BLaER1 treated with 17β-estradiol and CSF1 and Interleukin-3, amounts not matched to agents 10 nM and 100 nM (cell line): Measurements from ENCODE around the gene TAF11L6.
"Not testable (repeated sequence)": the region's sequence is repeated elsewhere in the genome, so short reads cannot be mapped to it uniquely, and the experiment has no call there.

ENCODE experiments used
- H3K27ac ChIP-seq, 11 experiments: shearing (Covaris generic); formaldehyde crosslinking; 2 replicates each; pipeline ENCODE4 v1.8.1; 2022
- H3K27me3 ChIP-seq, 11 experiments: shearing (Covaris generic); formaldehyde crosslinking; 2 replicates each; pipeline ENCODE4 v1.8.1; 2022
- H3K36me3 ChIP-seq, 11 experiments: shearing (Covaris generic); formaldehyde crosslinking; 2 replicates each; pipeline ENCODE4 v1.8.1; 2022
- H3K4me1 ChIP-seq, 10 experiments: shearing (Covaris generic); formaldehyde crosslinking; 2 replicates each; pipeline ENCODE4 v1.8.1; 2022
- H3K4me2 ChIP-seq, 11 experiments: shearing (Covaris generic); formaldehyde crosslinking; 2 replicates each; pipeline ENCODE4 v1.8.1; 2022
- H3K4me3 ChIP-seq, 10 experiments: shearing (Covaris generic); formaldehyde crosslinking; 2 replicates each; pipeline ENCODE4 v1.8.1; 2022
- H3K9ac ChIP-seq, 11 experiments: shearing (Covaris generic); formaldehyde crosslinking; 2 replicates each; pipeline ENCODE4 v1.8.1; 2022
- H3K9me3 ChIP-seq, 11 experiments: shearing (Covaris generic); formaldehyde crosslinking; replicated peaks in 1 of 11; 2 replicates each; pipeline ENCODE4 v1.8.1; 2022
- H4K20me1 ChIP-seq, 11 experiments: shearing (Covaris generic); formaldehyde crosslinking; 2 replicates each; pipeline ENCODE4 v1.8.1; 2022
- Cebpa-rat ChIP-seq, 11 experiments: shearing (Covaris generic); IDR thresholded peaks; 2 replicates each; pipeline ENCODE4 v1.8.1; 2022

The TAF11L6 gene

DNA sequence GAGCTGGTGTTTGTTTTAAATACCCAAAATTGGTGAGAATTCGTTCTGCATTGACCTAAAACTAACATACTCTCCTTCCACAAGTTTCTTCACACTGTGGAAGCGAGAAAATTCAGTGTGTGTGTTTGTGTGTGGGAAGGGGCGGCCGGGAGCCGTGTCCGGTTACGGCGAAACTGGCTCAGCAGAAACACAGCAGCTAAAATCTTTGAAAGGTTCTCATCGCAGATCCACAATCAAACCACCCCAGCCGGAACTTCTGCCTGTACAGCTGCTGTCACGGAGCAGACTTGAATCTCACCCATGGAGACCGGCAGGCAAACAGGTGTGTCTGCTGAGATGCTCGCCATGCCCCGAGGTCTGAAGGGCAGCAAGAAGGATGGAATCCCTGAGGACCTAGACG is at the start of gene TAF11L6:
TSS of gene TAF11L6 (plus strand) at position 301 of the 400 bp plus-strand sequence.
- not testable (repeated sequence) for H3K36me3 ChIP-seq, H3K27ac ChIP-seq, H3K9me3 ChIP-seq, H3K4me1 ChIP-seq, H3K27me3 ChIP-seq, H3K9ac ChIP-seq, H3K4me3 ChIP-seq, H3K4me2 ChIP-seq, H4K20me1 ChIP-seq

DNA sequence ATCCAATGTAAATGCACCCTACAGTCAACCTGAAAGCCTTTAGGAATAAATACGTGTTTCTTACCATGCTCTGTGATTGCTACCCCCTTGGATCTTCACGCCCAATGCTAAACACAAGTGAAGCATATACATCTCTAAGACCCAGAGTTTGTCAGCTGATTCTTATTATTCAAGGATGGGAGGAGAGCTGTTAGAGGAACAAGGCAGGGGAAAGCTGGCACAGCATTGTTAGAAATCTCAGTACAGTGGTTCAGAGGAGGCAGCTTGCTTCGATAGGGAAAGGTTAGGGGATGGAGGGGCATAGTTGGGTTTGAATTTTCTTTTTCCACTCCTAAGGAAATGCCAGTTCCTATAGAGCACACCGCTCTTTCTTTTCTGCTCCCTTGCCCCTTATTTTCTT is 47.1 kb upstream of the TAF11L6 start:
- no peaks in the 10 kb centered on the region for H3K9me3 ChIP-seq
- no peak overlapping the region for H3K27ac ChIP-seq
- peaks cover 0 to 15% (median 11%) of the 10 kb centered on the region in 10 experiments; a peak in 11 of 20 replicates for H3K4me1 ChIP-seq
- H3K36me3 ChIP-seq, result no peaks in the 10 kb centered on the region
- no peak overlapping the region for H3K4me2 ChIP-seq
- H3K9ac ChIP-seq, result no peak overlapping the region
- no peaks in the 10 kb centered on the region for H4K20me1 ChIP-seq
- no peak overlapping the region for H3K4me3 ChIP-seq
- H3K27me3 ChIP-seq, result no peaks in the 10 kb centered on the region
- TF ChIP-seq Cebpa-rat (IDR thresholded peaks at IDR 0.05), result no peak

DNA sequence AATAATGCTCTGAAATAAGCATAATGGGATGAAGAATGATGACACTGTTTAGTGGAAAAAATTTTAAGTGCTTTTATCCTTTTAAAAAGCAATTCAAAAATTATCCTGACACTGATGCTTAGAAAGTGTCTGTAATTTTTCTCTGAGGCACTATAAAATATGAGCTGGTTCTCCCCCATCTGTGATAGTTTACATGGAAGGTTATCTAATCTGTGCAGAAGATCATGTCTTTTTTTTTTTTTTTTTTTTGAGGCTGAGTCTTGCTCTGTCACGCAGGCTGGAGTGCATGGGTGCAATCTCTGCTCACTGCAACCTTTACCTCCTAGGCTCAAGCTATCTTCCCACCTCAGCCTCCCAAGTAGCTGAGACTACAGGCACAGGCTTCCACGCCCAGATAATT is 45.7 kb upstream of the TAF11L6 start:
- H3K27me3 ChIP-seq, result no peaks in the 10 kb centered on the region
- no peaks in the 10 kb centered on the region for H3K9me3 ChIP-seq
- H3K27ac ChIP-seq, result no peak overlapping the region
- no peaks in the 10 kb centered on the region for H4K20me1 ChIP-seq
- TF ChIP-seq Cebpa-rat (IDR thresholded peaks at IDR 0.05), result no peak
- H3K4me1 ChIP-seq, result peaks cover 0 to 7% (median 4%) of the 10 kb centered on the region in 10 experiments; a peak in 10 of 20 replicates
- no peak overlapping the region for H3K4me2 ChIP-seq
- no peak overlapping the region for H3K9ac ChIP-seq
- H3K36me3 ChIP-seq, result no peaks in the 10 kb centered on the region
- H3K4me3 ChIP-seq, result no peak overlapping the region

DNA sequence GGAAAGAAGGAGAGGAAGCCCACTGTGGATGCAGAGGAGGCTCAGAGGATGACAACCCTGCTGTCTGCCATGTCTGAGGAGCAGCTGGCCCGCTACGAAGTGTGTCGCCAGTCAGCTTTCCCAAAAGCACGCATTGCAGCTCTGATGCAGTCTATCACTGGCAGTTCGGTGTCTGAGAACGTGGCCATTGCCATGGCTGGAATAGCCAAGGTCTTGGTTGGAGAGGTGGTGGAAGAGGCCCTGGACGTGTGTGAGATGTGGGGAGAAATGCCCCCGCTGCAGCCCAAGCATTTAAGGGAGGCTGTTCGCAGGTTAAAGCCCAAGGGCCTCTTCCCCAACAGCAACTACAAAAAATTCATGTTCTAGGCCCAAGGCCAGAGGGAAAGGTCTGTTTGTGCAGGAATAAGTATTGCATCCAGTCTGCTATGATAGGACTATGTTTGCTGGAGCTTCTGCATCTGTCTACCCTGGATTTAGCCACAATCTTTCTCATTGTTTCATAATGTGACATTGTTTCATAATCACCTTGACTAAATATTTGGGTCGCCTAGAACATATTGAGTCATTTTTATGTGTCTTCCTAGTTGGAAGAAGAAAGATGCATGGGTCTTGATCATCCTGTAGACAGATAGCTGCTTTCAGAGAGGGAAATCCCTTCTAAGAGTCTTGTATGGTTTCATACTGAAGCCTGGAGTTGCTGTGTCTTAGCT is 41.9 kb upstream of the TAF11L6 start:
- not testable (repeated sequence) for H3K4me3 ChIP-seq

DNA sequence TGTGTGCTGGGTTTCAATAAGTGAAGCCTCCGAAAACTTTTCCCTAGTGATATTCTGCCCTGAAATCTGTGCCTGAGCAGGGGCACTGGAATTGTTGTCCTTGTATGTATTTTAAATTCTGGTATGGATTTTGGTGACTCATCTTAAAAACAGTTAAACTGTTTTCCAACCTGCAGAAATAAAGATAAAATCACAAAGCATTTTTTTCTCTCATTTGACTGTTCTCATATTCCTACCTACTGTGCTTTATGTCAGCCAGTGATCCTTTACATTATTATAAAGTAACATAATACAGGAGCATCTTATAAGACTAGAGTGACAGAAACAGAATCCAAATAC is 41.3 kb upstream of the TAF11L6 start:
- no peaks in the 10 kb centered on the region for H4K20me1 ChIP-seq
- no peak overlapping the region for H3K9ac ChIP-seq

More for the DNA sequence above, 41.9 kb upstream of the TAF11L6 start:
- H3K9ac ChIP-seq, H3K4me1 ChIP-seq, H3K4me2 ChIP-seq, H4K20me1 ChIP-seq, H3K36me3 ChIP-seq, H3K9me3 ChIP-seq, H3K27ac ChIP-seq, H3K27me3 ChIP-seq: not testable (repeated sequence)

DNA sequence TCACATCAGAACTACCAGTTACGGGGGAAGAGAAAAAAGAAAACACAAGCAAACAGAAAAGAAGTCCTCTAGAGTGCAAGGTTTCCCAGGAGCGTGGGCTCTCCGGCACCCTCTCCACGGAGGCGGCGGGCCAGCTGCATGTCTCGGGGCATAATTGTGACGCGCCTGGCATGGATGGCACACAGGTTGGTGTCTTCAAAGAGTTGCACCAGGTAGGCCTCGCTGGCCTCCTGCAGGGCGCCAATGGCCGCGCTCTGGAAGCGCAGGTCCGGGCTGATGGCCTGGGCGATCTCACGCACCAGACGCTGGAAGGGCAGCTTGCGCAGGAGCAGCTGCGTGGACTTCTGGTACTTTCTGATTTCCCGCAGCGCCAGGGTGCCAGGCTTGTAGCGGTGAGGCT is 37.2 kb upstream of the TAF11L6 start:
- H4K20me1 ChIP-seq, H3K4me3 ChIP-seq, H3K27me3 ChIP-seq, H3K9ac ChIP-seq, H3K4me2 ChIP-seq, H3K36me3 ChIP-seq, H3K4me1 ChIP-seq, H3K27ac ChIP-seq: not testable (repeated sequence)
- peaks cover 0 to 13% (median 4%) of the 10 kb centered on the region in 11 experiments; a peak in 6 of 22 replicates for H3K9me3 ChIP-seq

More for the DNA sequence above, 41.3 kb upstream of the TAF11L6 start:
- Histone ChIP-seq H3K4me2 (no peak overlapping the region), H3K9me3 (peaks cover 0 to 7% (median 0%) of the 10 kb centered on the region in 11 experiments; a peak in 4 of 22 replicates), H3K4me1 (peaks cover 0 to 8% (median 0%) of the 10 kb centered on the region in 10 experiments; a peak in 2 of 20 replicates), H3K36me3 (no peaks in the 10 kb centered on the region), H3K27ac (no peak overlapping the region), H3K27me3 (no peaks in the 10 kb centered on the region), H3K4me3 (no peak overlapping the region)
- TF ChIP-seq Cebpa-rat (IDR thresholded peaks at IDR 0.05), result no peak

DNA sequence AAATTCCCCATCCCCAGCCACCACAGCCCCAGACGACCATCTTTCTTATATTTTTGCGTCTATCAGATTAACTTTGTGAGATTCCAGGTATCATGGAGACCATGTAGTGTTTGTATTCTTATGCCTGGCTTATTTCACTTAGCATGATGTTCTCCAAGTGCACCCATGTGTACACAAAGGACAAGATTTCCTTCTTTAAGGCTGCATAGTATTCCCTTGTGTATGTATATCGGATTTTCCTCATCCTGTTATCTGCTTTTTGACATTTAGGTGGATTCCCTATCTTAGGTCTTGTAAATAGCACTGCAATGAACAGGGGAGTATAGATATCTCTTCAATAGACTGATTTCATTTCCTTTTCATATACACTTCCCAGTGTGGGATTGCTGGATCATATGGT is 35.7 kb upstream of the TAF11L6 start:
- H3K4me2 ChIP-seq, result no peak overlapping the region
- peaks cover 0 to 13% (median 4%) of the 10 kb centered on the region in 11 experiments; a peak in 6 of 22 replicates for H3K9me3 ChIP-seq
- no peaks in the 10 kb centered on the region for H3K36me3 ChIP-seq
- H3K27me3 ChIP-seq, result no peaks in the 10 kb centered on the region
- H3K9ac ChIP-seq, result no peak overlapping the region
- H3K27ac ChIP-seq, result no peak overlapping the region
- H4K20me1 ChIP-seq, result no peaks in the 10 kb centered on the region
- no peak overlapping the region for H3K4me3 ChIP-seq
- H3K4me1 ChIP-seq, result peaks cover 0 to 8% (median 0%) of the 10 kb centered on the region in 10 experiments; a peak in 2 of 20 replicates
- no peak for TF ChIP-seq Cebpa-rat (IDR thresholded peaks at IDR 0.05)

DNA sequence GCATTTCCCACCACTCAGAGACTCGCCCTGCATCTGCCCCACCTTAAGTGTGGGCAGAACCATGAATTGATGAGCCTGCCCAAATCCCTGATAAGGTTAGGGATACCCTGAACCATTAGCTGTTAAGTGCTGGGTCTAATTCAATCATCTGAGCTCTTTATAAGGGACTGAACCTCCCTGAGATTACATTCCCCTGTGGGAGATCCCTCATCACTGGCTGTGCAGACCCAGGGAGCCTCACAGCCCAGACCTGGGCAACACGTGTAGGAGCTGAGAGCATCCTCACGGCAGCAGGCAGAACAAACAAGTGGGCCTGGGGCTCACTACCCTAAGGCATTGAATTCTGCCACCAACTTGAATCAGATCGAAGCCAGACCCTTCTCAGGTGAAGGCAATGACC is 31.0 kb upstream of the TAF11L6 start:
- no peaks in the 10 kb centered on the region for H4K20me1 ChIP-seq
- no peaks in the 10 kb centered on the region for H3K36me3 ChIP-seq
- no peaks in the 10 kb centered on the region for H3K4me1 ChIP-seq
- H3K9ac ChIP-seq, result no peak overlapping the region
- no peaks in the 10 kb centered on the region for H3K27me3 ChIP-seq
- H3K9me3 ChIP-seq, result peaks cover 0 to 6% (median 4%) of the 10 kb centered on the region in 11 experiments; a peak in 5 of 22 replicates
- no peak overlapping the region for H3K4me2 ChIP-seq
- H3K4me3 ChIP-seq, result no peak overlapping the region
- no peak overlapping the region for H3K27ac ChIP-seq
- no peak for TF ChIP-seq Cebpa-rat (IDR thresholded peaks at IDR 0.05)

DNA sequence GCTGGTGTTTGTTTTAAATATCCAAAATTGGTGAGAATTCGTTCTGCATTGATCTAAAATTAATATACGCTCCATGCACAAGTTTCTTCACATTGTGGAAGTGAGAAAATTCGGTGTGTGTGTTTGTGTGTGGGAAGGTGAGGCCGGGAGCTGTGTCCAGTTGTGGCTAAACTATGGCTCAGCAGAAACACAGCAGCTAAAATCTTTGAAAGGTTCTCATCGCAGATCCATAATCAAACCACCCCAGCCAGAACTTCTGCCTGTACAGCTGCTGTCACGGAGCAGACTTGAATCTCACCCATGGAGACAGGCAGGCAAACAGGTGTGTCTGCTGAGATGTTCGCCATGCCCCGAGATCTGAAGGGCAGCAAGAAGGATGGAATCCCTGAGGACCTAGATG is 30.5 kb upstream of the TAF11L6 start, which contains the start of gene TAF11L2:
TSS of gene TAF11L2 (plus strand) at position 301 of the 400 bp plus-strand sequence.
- H3K9me3 ChIP-seq, H4K20me1 ChIP-seq, H3K27ac ChIP-seq, H3K4me3 ChIP-seq, H3K36me3 ChIP-seq, H3K4me1 ChIP-seq, H3K27me3 ChIP-seq, H3K4me2 ChIP-seq, H3K9ac ChIP-seq: not testable (repeated sequence)

DNA sequence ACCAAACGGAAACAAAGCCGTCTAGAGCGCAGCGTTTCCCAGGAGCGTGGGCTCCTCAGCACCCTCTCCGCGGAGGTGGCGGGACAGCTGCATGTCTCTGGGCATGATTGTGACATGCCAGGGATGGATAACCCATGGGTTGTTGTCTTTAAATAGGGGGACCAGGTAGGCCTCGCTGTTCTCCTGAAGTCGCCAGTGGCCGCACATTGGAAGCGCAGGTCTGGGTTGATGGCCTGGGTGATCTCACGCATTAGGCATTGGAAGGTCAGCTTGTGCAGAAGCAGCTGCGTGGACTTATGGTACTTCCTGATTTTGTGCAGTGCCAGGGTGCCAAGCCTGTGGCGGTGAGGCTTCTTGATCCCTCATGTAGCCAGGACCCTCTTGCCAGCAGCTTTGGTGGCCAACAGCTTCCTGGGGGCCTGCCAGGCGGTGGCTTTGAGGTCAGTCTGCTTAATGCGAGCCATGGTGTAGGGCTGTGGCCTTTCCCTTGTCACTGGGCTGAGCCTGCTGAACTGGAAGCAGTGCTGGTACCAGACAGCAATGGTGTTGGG is 16.6 kb upstream of the TAF11L6 start:
- no peaks in the 10 kb centered on the region for H3K36me3 ChIP-seq
- H3K4me1 ChIP-seq, result no peaks in the 10 kb centered on the region
- TF ChIP-seq Cebpa-rat (IDR thresholded peaks at IDR 0.05), result no peak
- no peak overlapping the region for H3K27ac ChIP-seq
- H3K9me3 ChIP-seq, result no peaks in the 10 kb centered on the region
- H3K4me2 ChIP-seq, result no peak overlapping the region
- H3K9ac ChIP-seq, result no peak overlapping the region
- H3K27me3 ChIP-seq, result no peaks in the 10 kb centered on the region
- no peak overlapping the region for H3K4me3 ChIP-seq
- H4K20me1 ChIP-seq, result no peaks in the 10 kb centered on the region

DNA sequence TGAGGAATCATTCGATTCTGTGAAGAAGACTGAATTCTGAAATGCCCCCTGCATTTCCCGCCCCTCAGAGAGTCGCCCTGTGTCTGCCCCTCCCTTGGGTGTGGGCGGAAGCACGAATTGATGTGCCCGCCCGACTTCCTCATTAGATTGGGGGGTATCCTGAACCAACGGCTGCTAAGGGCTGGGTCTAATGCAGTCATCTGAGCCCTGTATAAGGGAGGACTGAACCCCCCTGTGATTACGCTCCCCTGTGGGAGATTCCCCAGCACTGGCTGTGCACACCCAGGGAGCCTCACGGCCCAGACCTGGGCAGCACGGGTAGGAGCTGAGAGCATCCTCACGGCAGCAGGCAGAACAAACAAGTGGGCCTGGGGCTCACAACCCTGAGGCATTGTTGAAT is 10.9 kb upstream of the TAF11L6 start:
- not testable (repeated sequence) for H3K9me3 ChIP-seq, H3K27me3 ChIP-seq, H3K9ac ChIP-seq, H3K36me3 ChIP-seq, H3K4me2 ChIP-seq, H3K4me1 ChIP-seq, H4K20me1 ChIP-seq, H3K4me3 ChIP-seq, H3K27ac ChIP-seq

DNA sequence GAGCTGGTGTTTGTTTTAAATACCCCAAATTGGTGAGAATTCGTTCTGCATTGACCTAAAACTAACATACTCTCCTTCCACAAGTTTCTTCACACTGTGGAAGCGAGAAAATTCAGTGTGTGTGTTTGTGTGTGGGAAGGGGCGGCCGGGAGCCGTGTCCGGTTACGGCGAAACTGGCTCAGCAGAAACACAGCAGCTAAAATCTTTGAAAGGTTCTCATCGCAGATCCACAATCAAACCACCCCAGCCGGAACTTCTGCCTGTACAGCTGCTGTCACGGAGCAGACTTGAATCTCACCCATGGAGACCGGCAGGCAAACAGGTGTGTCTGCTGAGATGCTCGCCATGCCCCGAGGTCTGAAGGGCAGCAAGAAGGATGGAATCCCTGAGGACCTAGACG is 10.4 kb upstream of the TAF11L6 start, which contains the start of gene TAF11L3:
TSS of gene TAF11L3 (plus strand) at position 301 of the 400 bp plus-strand sequence.
- H3K27me3 ChIP-seq, H3K4me1 ChIP-seq, H3K27ac ChIP-seq, H3K9me3 ChIP-seq, H3K4me3 ChIP-seq, H3K9ac ChIP-seq, H4K20me1 ChIP-seq, H3K36me3 ChIP-seq, H3K4me2 ChIP-seq: not testable (repeated sequence)

DNA sequence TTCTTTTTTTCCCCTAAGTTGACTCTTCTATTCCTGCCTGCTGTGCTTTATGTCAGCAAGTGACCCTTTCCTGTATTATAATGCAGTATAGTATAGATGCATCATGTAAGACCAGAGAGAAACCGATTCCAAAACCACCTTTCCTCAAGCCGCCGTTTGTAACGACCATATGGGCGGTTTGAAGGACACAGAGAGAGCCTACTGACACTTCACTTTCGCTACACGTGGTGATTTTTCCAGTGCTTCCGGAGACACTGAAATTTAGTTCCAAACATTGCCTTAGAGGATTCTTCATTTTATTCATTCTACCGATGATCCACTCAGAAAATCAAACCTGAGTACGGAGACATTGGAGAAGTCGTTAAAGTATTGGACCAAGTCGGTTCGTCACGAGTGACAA is 9.0 kb upstream of the TAF11L6 start:
- H3K9ac ChIP-seq, H3K9me3 ChIP-seq, H3K27me3 ChIP-seq, H3K4me2 ChIP-seq, H4K20me1 ChIP-seq, H3K27ac ChIP-seq, H3K4me3 ChIP-seq, H3K4me1 ChIP-seq, H3K36me3 ChIP-seq: not testable (repeated sequence)

DNA sequence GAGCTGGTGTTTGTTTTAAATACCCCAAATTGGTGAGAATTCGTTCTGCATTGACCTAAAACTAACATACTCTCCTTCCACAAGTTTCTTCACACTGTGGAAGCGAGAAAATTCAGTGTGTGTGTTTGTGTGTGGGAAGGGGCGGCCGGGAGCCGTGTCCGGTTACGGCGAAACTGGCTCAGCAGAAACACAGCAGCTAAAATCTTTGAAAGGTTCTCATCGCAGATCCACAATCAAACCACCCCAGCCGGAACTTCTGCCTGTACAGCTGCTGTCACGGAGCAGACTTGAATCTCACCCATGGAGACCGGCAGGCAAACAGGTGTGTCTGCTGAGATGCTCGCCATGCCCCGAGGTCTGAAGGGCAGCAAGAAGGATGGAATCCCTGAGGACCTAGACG is 7.0 kb upstream of the TAF11L6 start, which contains the start of gene TAF11L4:
TSS of gene TAF11L4 (plus strand) at position 301 of the 400 bp plus-strand sequence.
- not testable (repeated sequence) for H3K27ac ChIP-seq, H3K36me3 ChIP-seq, H3K4me2 ChIP-seq, H3K9ac ChIP-seq, H3K4me3 ChIP-seq, H3K9me3 ChIP-seq, H3K27me3 ChIP-seq, H3K4me1 ChIP-seq, H4K20me1 ChIP-seq
